H9 (cell line): Measurements from ENCODE around the gene S100Z. TPM values are rescaled to one million over a fixed set of nuclear protein-coding genes. Genes with fewer than 3 reads are reported as not detected.
"Not testable (repeated sequence)": the region's sequence is repeated elsewhere in the genome, so short reads cannot be mapped to it uniquely, and the experiment has no call there.

Source experiments
- DNase-seq: peaks from one replicate; pipeline ENCODE4 v3.0.0-alpha.2; 2017
- H2AFZ ChIP-seq: one replicate; pipeline ENCODE4 v1.6.1; 2013; ENCODE audit warnings: mild to moderate bottlenecking, low read length, control low read depth, moderate library complexity
- H2AK5ac ChIP-seq: 2 replicates; pipeline ENCODE4 v1.6.1; 2013; ENCODE audit warnings: low read length, control low read depth, mixed read lengths; ENCODE audit not compliant: insufficient read length
- H2BK120ac ChIP-seq: one replicate; pipeline ENCODE4 v1.6.1; 2013; ENCODE audit warnings: low read depth, mild to moderate bottlenecking, low read length, control low read depth, inconsistent platforms; ENCODE audit not compliant: poor library complexity, severe bottlenecking
- H2BK12ac ChIP-seq: 2 replicates; pipeline ENCODE4 v1.6.1; 2013; ENCODE audit warnings: low read length, control low read depth, mixed read lengths, low read depth; ENCODE audit not compliant: insufficient read length
- H2BK15ac ChIP-seq: 2 replicates; pipeline ENCODE4 v1.6.1; 2013; ENCODE audit warnings: low read depth, low read length, control low read depth
- H2BK20ac ChIP-seq: one replicate; pipeline ENCODE4 v1.6.1; 2013; ENCODE audit warnings: low read depth, mild to moderate bottlenecking, low read length, control low read depth, inconsistent platforms; ENCODE audit not compliant: poor library complexity, severe bottlenecking
- H2BK5ac ChIP-seq: 2 replicates; pipeline ENCODE4 v1.6.1; 2013; ENCODE audit warnings: low read length, control low read depth, mixed read lengths; ENCODE audit not compliant: insufficient read length
- H3K14ac ChIP-seq: 2 replicates; pipeline ENCODE4 v1.6.1; 2013; ENCODE audit warnings: low read length, control low read depth; ENCODE audit not compliant: insufficient read depth
- H3K18ac ChIP-seq: 2 replicates; pipeline ENCODE4 v1.6.1; 2013; ENCODE audit warnings: low read depth, mild to moderate bottlenecking, mixed read lengths, low read length, control low read depth; ENCODE audit not compliant: insufficient read length
- H3K23ac ChIP-seq: 2 replicates; pipeline ENCODE4 v1.6.1; 2013; ENCODE audit warnings: low read length, control low read depth, mixed read lengths, low read depth; ENCODE audit not compliant: insufficient read length
- H3K23me2 ChIP-seq: 2 replicates; pipeline ENCODE4 v1.6.1; 2013; ENCODE audit warnings: low read depth, mild to moderate bottlenecking, mixed read lengths, low read length, control low read depth; ENCODE audit not compliant: insufficient read length, poor library complexity, severe bottlenecking
- H3K27ac ChIP-seq: 2 replicates; pipeline ENCODE4 v1.5.1; 2013; ENCODE audit warnings: low read length, control low read depth, mixed read lengths, low read depth; ENCODE audit not compliant: insufficient read length
- H3K27me3 ChIP-seq: 2 replicates; pipeline ENCODE4 v1.6.1; 2013; ENCODE audit warnings: low read length, control low read depth, inconsistent platforms; ENCODE audit not compliant: insufficient read depth
- H3K4ac ChIP-seq: 2 replicates; pipeline ENCODE4 v1.6.1; 2013; ENCODE audit warnings: low read depth, mild to moderate bottlenecking, control low read depth, inconsistent platforms, low read length, moderate library complexity
- H3K4me1 ChIP-seq: 2 replicates; pipeline ENCODE4 v1.6.1; 2013; ENCODE audit warnings: low read length, control low read depth, inconsistent platforms; ENCODE audit not compliant: insufficient read depth
- H3K4me2 ChIP-seq: 2 replicates; pipeline ENCODE4 v1.6.1; 2013; ENCODE audit warnings: low read length, control low read depth, mixed read lengths; ENCODE audit not compliant: insufficient read length, insufficient read depth
- H3K56ac ChIP-seq: 2 replicates; pipeline ENCODE4 v1.6.1; 2013; ENCODE audit warnings: low read depth, mild to moderate bottlenecking, mixed read lengths, low read length, control low read depth; ENCODE audit not compliant: insufficient read length
- H3K79me1 ChIP-seq: 2 replicates; pipeline ENCODE4 v1.6.1; 2013; ENCODE audit warnings: low read depth, mild to moderate bottlenecking, moderate library complexity, low read length, control low read depth, inconsistent platforms; ENCODE audit not compliant: insufficient read depth, poor library complexity, severe bottlenecking
- H3K79me2 ChIP-seq: 2 replicates; pipeline ENCODE4 v1.6.1; 2013; ENCODE audit warnings: low read length, control low read depth, inconsistent platforms; ENCODE audit not compliant: insufficient read depth
- H3K9ac ChIP-seq: 2 replicates; pipeline ENCODE4 v1.6.1; 2013; ENCODE audit warnings: low read length, control low read depth, mixed read lengths; ENCODE audit not compliant: insufficient read length; ENCODE audit errors: extremely low read depth
- H3K9me3 ChIP-seq: one replicate; pipeline ENCODE4 v1.6.1; 2013; ENCODE audit warnings: low read depth, low read length, inconsistent platforms; ENCODE audit not compliant: control insufficient read depth
- H3T11ph ChIP-seq: one replicate; pipeline ENCODE4 v1.6.1; 2013; ENCODE audit warnings: mild to moderate bottlenecking, low read length, control low read depth, inconsistent platforms
- H4K20me1 ChIP-seq: one replicate; pipeline ENCODE4 v1.6.1; 2013; ENCODE audit not compliant: control insufficient read depth, insufficient read length, insufficient read depth
- H4K5ac ChIP-seq: 2 replicates; pipeline ENCODE4 v1.6.1; 2013; ENCODE audit warnings: low read depth, mild to moderate bottlenecking, mixed read lengths, low read length, control low read depth; ENCODE audit not compliant: insufficient read length
- H4K8ac ChIP-seq: replicated peaks from 2 replicates; pipeline ENCODE4 v1.6.1; 2013; ENCODE audit warnings: low read length, control low read depth, mixed read lengths, low read depth; ENCODE audit not compliant: insufficient read length
- H4K91ac ChIP-seq: 2 replicates; pipeline ENCODE4 v1.6.1; 2013; ENCODE audit warnings: low read depth, mild to moderate bottlenecking, moderate library complexity, mixed read lengths, low read length, control low read depth; ENCODE audit not compliant: insufficient read length
- H3K27ac Mint-ChIP-seq, 3 experiments: 2 replicates in 2 of 3; 3 replicates in 1 of 3; pipeline ENCODE4 v1.8.0; 2020 to 2021; ENCODE audit warnings: mixed read lengths in 3 of 3, mild to moderate bottlenecking in 1 of 3, moderate library complexity in 1 of 3
- H3K27me3 Mint-ChIP-seq: 2 replicates; pipeline ENCODE4 v1.8.0; 2021; ENCODE audit warnings: low read depth, mild to moderate bottlenecking, moderate library complexity, mixed read lengths
- H3K36me3 Mint-ChIP-seq, 3 experiments: 2 replicates in 2 of 3; 3 replicates in 1 of 3; pipeline ENCODE4 v1.8.0; 2020 to 2021; ENCODE audit warnings: low read depth in 3 of 3, mixed read lengths in 3 of 3; ENCODE audit not compliant: insufficient read depth in 1 of 3
- H3K4me1 Mint-ChIP-seq, 2 experiments: 2 replicates each; pipeline ENCODE4 v1.8.0; 2020; ENCODE audit warnings: mixed read lengths in 2 of 2
- H3K4me3 Mint-ChIP-seq, 2 experiments: 2 replicates in 1 of 2; 3 replicates in 1 of 2; pipeline ENCODE4 v1.8.0; 2020 to 2021; ENCODE audit warnings: mild to moderate bottlenecking in 2 of 2, mixed read lengths in 2 of 2, moderate library complexity in 1 of 2
- H3K9me3 Mint-ChIP-seq, 2 experiments: 2 replicates in 1 of 2; 3 replicates in 1 of 2; pipeline ENCODE4 v1.8.0; 2020; ENCODE audit warnings: mild to moderate bottlenecking in 2 of 2, mixed read lengths in 2 of 2, moderate library complexity in 1 of 2
- WGBS: extraction: QIAGEN DNeasy Blood & Tissue Kit; methylation state at CpG from one replicate; pipeline ENCODE4 v1.1.7; 2013; ENCODE audit warnings: missing lambda C conversion rate, low lambda C conversion rate, mixed read lengths; ENCODE audit not compliant: insufficient read length; ENCODE audit errors: extremely low coverage; 5-methylcytosine and 5-hydroxymethylcytosine counted together
- total RNA-seq: library from RNA; stranded (reverse); gene quantifications from 2 replicates; pipeline ENCODE4 v1.2.1, GENCODE V29; 2021
- TF ChIP-seq, protein P1 (sequence below): fragments of 200-600 bp; sonication (generic); conservative IDR thresholded peaks from 3 replicates; pipeline ENCODE4 v1.8.0; 2021; ENCODE audit warnings: antibody characterized with exemption, mild to moderate bottlenecking

S100Z gene
- total RNA-seq, 1 experiment from 2014 or later, result not detected

DNA sequence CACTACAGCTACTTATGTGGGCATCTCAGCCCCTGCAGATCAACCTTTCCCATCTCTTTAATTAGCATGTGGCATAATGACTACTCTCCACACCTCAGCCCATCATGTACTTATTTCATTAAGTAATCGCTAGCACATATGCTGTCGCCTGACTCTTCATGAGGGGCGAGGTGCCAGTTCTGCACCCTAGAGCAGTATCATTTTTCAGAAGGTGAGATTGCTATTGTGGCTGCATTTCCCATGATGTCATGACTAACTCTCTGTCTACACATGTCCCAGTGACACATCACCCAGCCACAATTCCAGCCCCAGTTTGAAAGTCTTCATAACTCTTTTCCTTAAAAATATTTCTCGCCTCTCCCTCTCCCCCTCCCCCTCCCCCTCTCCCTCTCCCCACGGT, 38.6 kb upstream of the S100Z start:
- H3K56ac ChIP-seq, result no peak overlapping the region
- no peaks in the 10 kb centered on the region for H4K20me1 ChIP-seq
- H2BK5ac ChIP-seq, result no peak overlapping the region
- Mint-ChIP-seq H3K4me3 (no peak overlapping the region), H3K27me3 (peaks cover 6% of the 10 kb centered on the region), H3K36me3 (peaks cover 11 to 16% (median 12%) of the 10 kb centered on the region in 3 experiments), H3K4me1 (peaks cover 28 to 42% of the 10 kb centered on the region in 2 experiments), H3K27ac (no peak overlapping the region), H3K9me3 (peaks cover 16 to 21% of the 10 kb centered on the region in 2 experiments)
- no peak overlapping the region for H2BK120ac ChIP-seq
- H3K79me1 ChIP-seq, result no peaks in the 10 kb centered on the region
- H4K91ac ChIP-seq, result no peak overlapping the region
- no peak overlapping the region for H3K18ac ChIP-seq
- H3K27ac ChIP-seq, result no peak overlapping the region
- 100% methylated on average over 1 of the region's 5 CpGs for WGBS
- no peak for DNase-seq
- H3K4me1 ChIP-seq, result peaks cover 8% of the 10 kb centered on the region
- H2BK15ac ChIP-seq, result no peak overlapping the region
- H2BK12ac ChIP-seq, result no peak overlapping the region
- no peaks in the 10 kb centered on the region for H3K79me2 ChIP-seq
- H3K23ac ChIP-seq, result no peak overlapping the region
- no peaks in the 10 kb centered on the region for H3K27me3 ChIP-seq
- H3K14ac ChIP-seq, result no peak overlapping the region
- H4K8ac ChIP-seq, result no peak overlapping the region
- no peak overlapping the region for H2BK20ac ChIP-seq
- H3K4me2 ChIP-seq, result no peak overlapping the region
- TF ChIP-seq, protein P1, sequence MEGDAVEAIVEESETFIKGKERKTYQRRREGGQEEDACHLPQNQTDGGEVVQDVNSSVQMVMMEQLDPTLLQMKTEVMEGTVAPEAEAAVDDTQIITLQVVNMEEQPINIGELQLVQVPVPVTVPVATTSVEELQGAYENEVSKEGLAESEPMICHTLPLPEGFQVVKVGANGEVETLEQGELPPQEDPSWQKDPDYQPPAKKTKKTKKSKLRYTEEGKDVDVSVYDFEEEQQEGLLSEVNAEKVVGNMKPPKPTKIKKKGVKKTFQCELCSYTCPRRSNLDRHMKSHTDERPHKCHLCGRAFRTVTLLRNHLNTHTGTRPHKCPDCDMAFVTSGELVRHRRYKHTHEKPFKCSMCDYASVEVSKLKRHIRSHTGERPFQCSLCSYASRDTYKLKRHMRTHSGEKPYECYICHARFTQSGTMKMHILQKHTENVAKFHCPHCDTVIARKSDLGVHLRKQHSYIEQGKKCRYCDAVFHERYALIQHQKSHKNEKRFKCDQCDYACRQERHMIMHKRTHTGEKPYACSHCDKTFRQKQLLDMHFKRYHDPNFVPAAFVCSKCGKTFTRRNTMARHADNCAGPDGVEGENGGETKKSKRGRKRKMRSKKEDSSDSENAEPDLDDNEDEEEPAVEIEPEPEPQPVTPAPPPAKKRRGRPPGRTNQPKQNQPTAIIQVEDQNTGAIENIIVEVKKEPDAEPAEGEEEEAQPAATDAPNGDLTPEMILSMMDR, result no peak
- H3K4ac ChIP-seq, result no peak overlapping the region
- no peak overlapping the region for H4K5ac ChIP-seq
- no peaks in the 10 kb centered on the region for H3K23me2 ChIP-seq
- no peak overlapping the region for H3K9ac ChIP-seq
- H2AFZ ChIP-seq, result no peak overlapping the region
- H3T11ph ChIP-seq, result no peak overlapping the region
- no peak overlapping the region for H2AK5ac ChIP-seq
- no peaks in the 10 kb centered on the region for H3K9me3 ChIP-seq

DNA sequence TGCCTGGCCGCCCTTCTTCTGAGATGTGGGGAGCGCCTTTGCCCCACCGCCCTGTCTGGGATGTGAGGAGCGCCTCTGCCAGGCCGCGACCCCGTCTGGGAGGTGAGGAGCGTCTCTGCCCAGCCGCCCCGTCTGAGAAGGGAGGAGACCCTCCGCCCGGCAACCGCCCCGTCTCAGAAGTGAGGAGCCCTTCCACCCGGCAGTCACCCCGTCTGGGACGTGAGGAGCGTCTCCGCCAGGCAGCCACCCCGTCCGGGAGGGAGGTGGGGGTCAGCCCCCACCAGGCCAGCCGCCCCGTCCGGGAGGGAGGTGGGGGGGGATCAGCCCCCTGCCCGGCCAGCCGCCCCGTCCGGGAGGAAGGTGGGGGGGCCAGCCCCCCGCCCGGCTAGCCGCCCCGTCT, 37.6 kb upstream of the S100Z start:
- H2BK120ac ChIP-seq, H4K91ac ChIP-seq, H3K4me2 ChIP-seq, H3K56ac ChIP-seq, H3K23me2 ChIP-seq, DNase-seq, H3K79me2 ChIP-seq, H3K4me1 ChIP-seq, H2BK15ac ChIP-seq, H4K8ac ChIP-seq, H3K27me3 ChIP-seq, H3K27ac ChIP-seq, H4K20me1 ChIP-seq, H3K23ac ChIP-seq, H2BK5ac ChIP-seq, H3K9ac ChIP-seq, H3K27ac Mint-ChIP-seq, H3K79me1 ChIP-seq, H2AK5ac ChIP-seq, H2BK20ac ChIP-seq, H2AFZ ChIP-seq, H3K4me3 Mint-ChIP-seq, H3T11ph ChIP-seq, H4K5ac ChIP-seq, H3K9me3 ChIP-seq, H3K4ac ChIP-seq, H3K18ac ChIP-seq, H3K14ac ChIP-seq, H2BK12ac ChIP-seq: not testable (repeated sequence)
- peaks cover 14% of the 10 kb centered on the region for H3K27me3 Mint-ChIP-seq
- peaks cover 23 to 33% of the 10 kb centered on the region in 2 experiments for H3K4me1 Mint-ChIP-seq
- H3K36me3 Mint-ChIP-seq, result peaks cover 11 to 16% (median 12%) of the 10 kb centered on the region in 3 experiments
- peaks cover 16 to 21% of the 10 kb centered on the region in 2 experiments for H3K9me3 Mint-ChIP-seq
- no CpG with 5 or more reads among the region's 32 CpGs for WGBS
